MM.1S (cell line): Measurements from ENCODE around the gene GNG3.
A peak's percentile ranks its signal among the peaks of the same experiment; 100 is the strongest.

Experiments
- DNase-seq: peaks from one replicate; pipeline ENCODE4 v3.0.0-alpha.2; 2015
- H2AFZ ChIP-seq: fragments of 300-600 bp; sonication (generic); 2 replicates; pipeline ENCODE4 v1.6.0; 2016; ENCODE audit warnings: antibody characterized with exemption, low read length
- H3F3A ChIP-seq: fragments of 300-600 bp; sonication (generic); 2 replicates; pipeline ENCODE4 v1.6.1; 2016; ENCODE audit warnings: mild to moderate bottlenecking, antibody characterized with exemption, low read length, moderate library complexity, mixed read lengths; ENCODE audit not compliant: insufficient read depth
- H3K27ac ChIP-seq: fragments of 300-600 bp; sonication (generic); 2 replicates; pipeline ENCODE4 v1.5.1; 2016; ENCODE audit warnings: mild to moderate bottlenecking, low read length
- H3K27me3 ChIP-seq: fragments of 300-600 bp; sonication (generic); replicated peaks from 2 replicates; pipeline ENCODE4 v1.6.0; 2016; ENCODE audit warnings: low read length; ENCODE audit not compliant: insufficient read depth
- H3K36me3 ChIP-seq: fragments of 300-600 bp; sonication (generic); replicated peaks from 2 replicates; pipeline ENCODE4 v1.6.1; 2016; ENCODE audit warnings: mild to moderate bottlenecking, low read length, mixed read lengths; ENCODE audit not compliant: insufficient read depth
- H3K4me1 ChIP-seq: fragments of 300-600 bp; sonication (generic); 2 replicates; pipeline ENCODE4 v1.6.1; 2016; ENCODE audit warnings: low read length, mixed read lengths
- H3K4me2 ChIP-seq: fragments of 300-600 bp; sonication (generic); 2 replicates; pipeline ENCODE4 v1.6.0; 2016; ENCODE audit warnings: low read depth, low read length
- H3K4me3 ChIP-seq: fragments of 300-600 bp; sonication (generic); 2 replicates; pipeline ENCODE4 v1.5.1; 2016; ENCODE audit warnings: low read length, mixed read lengths
- H3K79me2 ChIP-seq: fragments of 300-600 bp; sonication (generic); 2 replicates; pipeline ENCODE4 v1.6.1; 2016; ENCODE audit warnings: mixed run types, low read length, mixed read lengths
- H3K9ac ChIP-seq: fragments of 300-600 bp; sonication (generic); 2 replicates; pipeline ENCODE4 v1.6.1; 2016; ENCODE audit warnings: low read length, mixed read lengths
- H3K9me2 ChIP-seq: fragments of 300-600 bp; sonication (generic); replicated peaks from 2 replicates; pipeline ENCODE4 v1.6.1; 2016; ENCODE audit warnings: mild to moderate bottlenecking, low read length, mixed read lengths; ENCODE audit not compliant: insufficient read depth
- H3K9me3 ChIP-seq: fragments of 300-600 bp; sonication (generic); replicated peaks from 2 replicates; pipeline ENCODE4 v1.6.1; 2016; ENCODE audit warnings: mild to moderate bottlenecking, low read length, mixed read lengths; ENCODE audit not compliant: insufficient read depth
- H4K20me1 ChIP-seq: fragments of 300-600 bp; sonication (generic); 2 replicates; pipeline ENCODE4 v1.6.1; 2016; ENCODE audit warnings: mild to moderate bottlenecking, low read length, moderate library complexity, mixed read lengths; ENCODE audit not compliant: insufficient read depth
- EZH2 ChIP-seq: fragments of 300-600 bp; sonication (generic); optimal IDR thresholded peaks from 2 replicates; pipeline ENCODE3; 2017; ENCODE audit warnings: low read depth, mild to moderate bottlenecking, antibody characterized with exemption, low read length, mixed read lengths
- EZH2phosphoT487 ChIP-seq: fragments of 300-600 bp; sonication (generic); IDR thresholded peaks from 2 replicates; pipeline ENCODE4 v1.6.1; 2018; ENCODE audit warnings: antibody characterized with exemption, low read length
- TF ChIP-seq, protein P1 (sequence below): fragments of 300-600 bp; sonication (generic); IDR thresholded peaks from 2 replicates; pipeline ENCODE4 v1.5.1; 2016; ENCODE audit warnings: antibody characterized with exemption, low read length, mixed read lengths

GNG3 gene

DNA sequence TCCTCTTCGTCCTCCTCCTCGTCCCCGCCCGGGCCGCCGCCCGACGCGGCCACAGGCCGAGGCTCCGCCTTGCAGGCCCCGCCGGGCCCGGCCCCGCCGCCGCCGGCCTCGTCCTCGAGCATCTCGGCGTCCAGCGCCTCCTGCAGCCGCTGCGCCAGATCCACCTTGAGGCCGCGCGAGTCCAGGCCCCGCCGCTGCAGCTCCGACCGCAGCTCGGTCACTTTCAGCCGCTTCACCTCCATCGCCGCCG, 19.4 kb downstream of the GNG3 start:
- no peaks in the 10 kb centered on the region for H3K9me3 ChIP-seq
- H3K36me3 ChIP-seq: peaks cover 23% of the 10 kb centered on the region
- no peaks in the 10 kb centered on the region for H3K27me3 ChIP-seq
- H3K27ac ChIP-seq: peak overlapping the region; percentile 92; the same call in 1 of the 2 replicates
- peak overlapping the region; percentile 93 for H3K4me3 ChIP-seq
- H2AFZ ChIP-seq: no peak overlapping the region
- peaks cover 10% of the 10 kb centered on the region; the same call in 1 of the 2 replicates for H4K20me1 ChIP-seq
- H3K4me1 ChIP-seq: peaks cover 14% of the 10 kb centered on the region
- H3K4me2 ChIP-seq: peak overlapping the region; percentile 89; the same call in 1 of the 2 replicates
- no peak for DNase-seq
- peaks cover 79% of the 10 kb centered on the region for H3K79me2 ChIP-seq
- H3K9me2 ChIP-seq: no peaks in the 10 kb centered on the region
- peaks cover 32% of the 10 kb centered on the region for H3F3A ChIP-seq
- TF ChIP-seq EZH2phosphoT487: no peak
- TF ChIP-seq EZH2: no peak
- H3K9ac ChIP-seq: peak overlapping the region; percentile 92

DNA sequence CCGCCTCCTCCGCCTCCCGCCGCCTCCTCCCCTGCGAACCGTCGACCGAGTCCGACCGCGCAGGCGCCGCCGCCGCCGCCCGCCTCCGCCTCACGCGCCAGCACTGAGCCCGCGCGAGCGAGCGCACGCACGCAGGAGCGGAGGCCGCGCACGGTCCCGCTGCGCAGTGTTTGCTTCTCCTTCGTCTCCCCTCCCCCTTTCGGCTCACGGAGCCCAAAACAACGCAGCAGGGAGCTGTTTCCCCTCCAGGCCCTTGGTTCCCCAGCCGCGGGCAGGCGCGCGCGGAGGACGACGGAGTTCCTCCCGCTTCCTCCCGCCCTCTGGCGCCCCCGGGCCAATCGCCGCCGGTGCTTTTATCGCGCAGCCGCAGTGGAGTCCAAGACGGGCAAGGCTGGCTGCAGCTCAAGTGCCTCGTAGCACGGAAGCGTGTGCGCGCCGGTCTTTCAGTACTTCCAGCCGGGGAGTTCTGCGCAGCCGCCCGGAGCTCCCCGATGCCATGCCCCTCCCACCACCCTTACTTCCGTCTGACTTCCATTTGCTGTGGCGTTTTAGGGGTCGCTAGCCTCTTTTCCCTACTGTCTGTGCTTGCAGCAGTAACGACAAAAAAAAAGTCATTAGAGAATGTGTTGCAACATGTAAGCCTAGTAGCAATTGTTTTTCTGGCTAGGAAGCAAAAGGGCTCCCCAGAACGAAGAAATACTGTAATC, 19.8 kb downstream of the GNG3 start, which contains the start of gene HNRNPUL2:
Gene HNRNPUL2 (minus strand): TSS at position 293 of the 707 bp plus-strand sequence. CDS start 301 bp downstream, outside the sequence.
- Histone ChIP-seq H4K20me1 (peaks cover 10% of the 10 kb centered on the region; the same call in 1 of the 2 replicates), H3K9me3 (no peaks in the 10 kb centered on the region), H3K4me2 (peak within 1 kb of the TSS; percentile 89), H3K27me3 (no peaks in the 10 kb centered on the region), H3K79me2 (peaks cover 79% of the 10 kb centered on the region), H3F3A (peaks cover 29% of the 10 kb centered on the region), H3K27ac (peak within 1 kb of the TSS; percentile 92), H3K4me1 (peaks cover 14% of the 10 kb centered on the region), H3K9me2 (no peaks in the 10 kb centered on the region), H3K4me3 (peak within 1 kb of the TSS; percentile 93), H3K9ac (peak within 1 kb of the TSS; percentile 92), H3K36me3 (peaks cover 19% of the 10 kb centered on the region), H2AFZ (peak within 1 kb of the TSS; percentile 87)
- TF ChIP-seq EZH2: no peak
- no peak for TF ChIP-seq EZH2phosphoT487
- TF ChIP-seq, protein P1, sequence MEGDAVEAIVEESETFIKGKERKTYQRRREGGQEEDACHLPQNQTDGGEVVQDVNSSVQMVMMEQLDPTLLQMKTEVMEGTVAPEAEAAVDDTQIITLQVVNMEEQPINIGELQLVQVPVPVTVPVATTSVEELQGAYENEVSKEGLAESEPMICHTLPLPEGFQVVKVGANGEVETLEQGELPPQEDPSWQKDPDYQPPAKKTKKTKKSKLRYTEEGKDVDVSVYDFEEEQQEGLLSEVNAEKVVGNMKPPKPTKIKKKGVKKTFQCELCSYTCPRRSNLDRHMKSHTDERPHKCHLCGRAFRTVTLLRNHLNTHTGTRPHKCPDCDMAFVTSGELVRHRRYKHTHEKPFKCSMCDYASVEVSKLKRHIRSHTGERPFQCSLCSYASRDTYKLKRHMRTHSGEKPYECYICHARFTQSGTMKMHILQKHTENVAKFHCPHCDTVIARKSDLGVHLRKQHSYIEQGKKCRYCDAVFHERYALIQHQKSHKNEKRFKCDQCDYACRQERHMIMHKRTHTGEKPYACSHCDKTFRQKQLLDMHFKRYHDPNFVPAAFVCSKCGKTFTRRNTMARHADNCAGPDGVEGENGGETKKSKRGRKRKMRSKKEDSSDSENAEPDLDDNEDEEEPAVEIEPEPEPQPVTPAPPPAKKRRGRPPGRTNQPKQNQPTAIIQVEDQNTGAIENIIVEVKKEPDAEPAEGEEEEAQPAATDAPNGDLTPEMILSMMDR: peak; percentile 7; the same call in 1 of the 2 replicates
- DNase-seq: peak; percentile 100

DNA sequence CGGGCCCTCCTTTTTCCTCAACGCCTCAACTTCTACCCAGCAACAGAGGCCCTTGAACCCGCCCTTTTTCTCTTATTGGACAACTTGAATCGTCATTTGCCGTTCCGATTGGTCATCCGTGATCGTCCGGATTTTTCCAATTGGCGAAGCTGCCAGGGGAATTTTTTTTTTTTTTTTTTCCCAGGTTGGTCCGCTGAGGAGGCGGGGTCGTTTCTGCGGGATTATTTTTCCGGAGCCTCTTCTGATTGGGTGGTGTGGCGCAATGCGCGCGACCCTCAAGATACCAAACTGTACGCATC, 20.3 kb downstream of the GNG3 start:
- Histone ChIP-seq H3K4me3 (peak overlapping the region; percentile 93), H4K20me1 (peaks cover 10% of the 10 kb centered on the region; the same call in 1 of the 2 replicates), H3F3A (peaks cover 25% of the 10 kb centered on the region), H3K9ac (peak overlapping the region; percentile 92), H3K27me3 (no peaks in the 10 kb centered on the region), H3K79me2 (peaks cover 79% of the 10 kb centered on the region), H2AFZ (peak overlapping the region; percentile 87), H3K4me2 (peak overlapping the region; percentile 65), H3K36me3 (peaks cover 14% of the 10 kb centered on the region), H3K9me3 (no peaks in the 10 kb centered on the region), H3K27ac (peak overlapping the region; percentile 92), H3K4me1 (peaks cover 14% of the 10 kb centered on the region), H3K9me2 (no peaks in the 10 kb centered on the region)
- peak; percentile 98 for DNase-seq
- TF ChIP-seq EZH2: no peak
- TF ChIP-seq EZH2phosphoT487: no peak
- TF ChIP-seq, protein P1: no peak
